Neuronal stem cell (in vitro differentiated cells): ENCODE results near the gene C2orf42.
A peak's percentile ranks its signal among the peaks of the same experiment; 100 is the strongest.
"Not testable (repeated sequence)": the region's sequence is repeated elsewhere in the genome, so short reads cannot be mapped to it uniquely, and the experiment has no call there.

Experiments
- DNase-seq: peaks from one replicate; pipeline ENCODE4 v3.0.0-alpha.2; 2013; ENCODE audit warnings: low spot score
- H2AFZ ChIP-seq: one replicate; pipeline ENCODE4 v1.6.1; 2013; ENCODE audit warnings: mild to moderate bottlenecking, low read length, inconsistent platforms
- H2AK5ac ChIP-seq: 2 replicates; pipeline ENCODE4 v1.6.1; 2013; ENCODE audit warnings: low read depth, mild to moderate bottlenecking, inconsistent platforms, low read length, moderate library complexity, mixed read lengths
- H2BK120ac ChIP-seq: 2 replicates; pipeline ENCODE4 v1.6.1; 2013; ENCODE audit warnings: low read depth, mild to moderate bottlenecking, inconsistent platforms, low read length, moderate library complexity, mixed read lengths
- H2BK12ac ChIP-seq: one replicate; pipeline ENCODE4 v1.6.1; 2013; ENCODE audit warnings: low read length, inconsistent platforms
- H2BK15ac ChIP-seq: 2 replicates; pipeline ENCODE4 v1.6.1; 2013; ENCODE audit warnings: mild to moderate bottlenecking, low read length, inconsistent platforms, mixed read lengths
- H2BK5ac ChIP-seq: one replicate; pipeline ENCODE4 v1.6.1; 2013; ENCODE audit warnings: inconsistent platforms, mild to moderate bottlenecking, low read length, moderate library complexity
- H3K14ac ChIP-seq: one replicate; pipeline ENCODE4 v1.6.1; 2013; ENCODE audit warnings: low read length, inconsistent platforms
- H3K18ac ChIP-seq: 2 replicates; pipeline ENCODE4 v1.6.1; 2013; ENCODE audit warnings: low read length, inconsistent platforms
- H3K23ac ChIP-seq: 2 replicates; pipeline ENCODE4 v1.6.1; 2013; ENCODE audit warnings: low read depth, mild to moderate bottlenecking, mixed read lengths, low read length, inconsistent platforms; ENCODE audit not compliant: poor library complexity
- H3K27ac ChIP-seq: replicated peaks from 3 replicates; pipeline ENCODE4 v1.5.1; 2013; ENCODE audit warnings: low read length, inconsistent platforms
- H3K27me3 ChIP-seq, 3 experiments: 2 replicates each; pipeline ENCODE4 v1.6.1; 2013; ENCODE audit warnings: low read length in 3 of 3, mild to moderate bottlenecking in 2 of 3, inconsistent platforms in 1 of 3, low read depth in 1 of 3, mixed read lengths in 1 of 3, moderate library complexity in 1 of 3; ENCODE audit not compliant: control insufficient read depth in 3 of 3, insufficient read depth in 3 of 3
- H3K36me3 ChIP-seq, 2 donors: replicated peaks in 1 of 2; 2 replicates each; pipeline ENCODE4 v1.6.1; 2013; ENCODE audit warnings: low read length in 2 of 2; ENCODE audit not compliant: control insufficient read depth in 2 of 2, insufficient read depth in 2 of 2
- H3K4ac ChIP-seq: 2 replicates; pipeline ENCODE4 v1.6.1; 2013; ENCODE audit warnings: inconsistent platforms, mild to moderate bottlenecking, low read length, moderate library complexity
- H3K4me1 ChIP-seq, 2 donors: 1 replicate in 1 of 2; 2 replicates in 1 of 2; pipeline ENCODE4 v1.6.1; 2013; ENCODE audit warnings: low read length in 2 of 2, low read depth in 1 of 2; ENCODE audit not compliant: control insufficient read depth in 2 of 2, insufficient read depth in 1 of 2
- H3K4me2 ChIP-seq: one replicate; pipeline ENCODE4 v1.6.1; 2013; ENCODE audit warnings: mild to moderate bottlenecking, low read length, inconsistent platforms; ENCODE audit not compliant: insufficient read depth, poor library complexity, severe bottlenecking
- H3K4me3 ChIP-seq, 2 donors: 2 replicates each; pipeline ENCODE4 v1.5.1; 2013; ENCODE audit warnings: low read length in 2 of 2, mild to moderate bottlenecking in 2 of 2, inconsistent platforms in 1 of 2, moderate library complexity in 1 of 2
- H3K79me1 ChIP-seq: one replicate; pipeline ENCODE4 v1.6.1; 2013; ENCODE audit warnings: low read depth, mild to moderate bottlenecking, inconsistent platforms, low read length, moderate library complexity
- H3K9ac ChIP-seq: one replicate; pipeline ENCODE4 v1.6.1; 2013; ENCODE audit warnings: mild to moderate bottlenecking, low read depth, low read length, inconsistent platforms; ENCODE audit not compliant: poor library complexity
- H3K9me3 ChIP-seq, 2 donors: replicated peaks in 1 of 2; 2 replicates each; pipeline versions ENCODE3 to v1.6.1; 2013; ENCODE audit warnings: low read length in 2 of 2, mild to moderate bottlenecking in 2 of 2, inconsistent platforms in 1 of 2, low read depth in 1 of 2, mixed read lengths in 1 of 2, moderate library complexity in 1 of 2; ENCODE audit not compliant: control insufficient read depth in 2 of 2, insufficient read depth in 1 of 2
- H4K8ac ChIP-seq: one replicate; pipeline ENCODE4 v1.6.1; 2013; ENCODE audit warnings: low read depth, mild to moderate bottlenecking, inconsistent platforms, low read length, moderate library complexity
- H4K91ac ChIP-seq: one replicate; pipeline ENCODE4 v1.6.1; 2013; ENCODE audit warnings: low read length, low read depth, mild to moderate bottlenecking, inconsistent platforms; ENCODE audit not compliant: poor library complexity
- WGBS, 2 donors: extraction: QIAGEN DNeasy Blood & Tissue Kit; methylation state at CpG; one replicate each; pipeline ENCODE4 v1.1.7; 2013; ENCODE audit warnings: missing lambda C conversion rate in 2 of 2, mixed read lengths in 1 of 2; ENCODE audit not compliant: insufficient read length in 2 of 2, insufficient replicate concordance in 1 of 2; ENCODE audit errors: extremely low coverage in 2 of 2; 5-methylcytosine and 5-hydroxymethylcytosine counted together

C2orf42 gene

GRCh38 chr2:70134323-70134983 lies 56.4 kb downstream of the C2orf42 start:
- peaks cover 4 to 10% of the 10 kb centered on the region in 2 donors for H3K4me1 ChIP-seq
- H3K4me2 ChIP-seq, H3K4ac ChIP-seq, H3K4me3 ChIP-seq, H3K9me3 ChIP-seq, H4K8ac ChIP-seq, H3K14ac ChIP-seq, H3K18ac ChIP-seq, H2AFZ ChIP-seq, H3K27ac ChIP-seq, H3K27me3 ChIP-seq, H3K36me3 ChIP-seq, H2AK5ac ChIP-seq, DNase-seq, H2BK15ac ChIP-seq, H2BK5ac ChIP-seq, H3K79me1 ChIP-seq, H3K23ac ChIP-seq, H3K9ac ChIP-seq, H4K91ac ChIP-seq, H2BK120ac ChIP-seq, H2BK12ac ChIP-seq: not testable (repeated sequence)
- no CpG with 5 or more reads among the region's 10 CpGs for WGBS, 2 donors

DNA sequence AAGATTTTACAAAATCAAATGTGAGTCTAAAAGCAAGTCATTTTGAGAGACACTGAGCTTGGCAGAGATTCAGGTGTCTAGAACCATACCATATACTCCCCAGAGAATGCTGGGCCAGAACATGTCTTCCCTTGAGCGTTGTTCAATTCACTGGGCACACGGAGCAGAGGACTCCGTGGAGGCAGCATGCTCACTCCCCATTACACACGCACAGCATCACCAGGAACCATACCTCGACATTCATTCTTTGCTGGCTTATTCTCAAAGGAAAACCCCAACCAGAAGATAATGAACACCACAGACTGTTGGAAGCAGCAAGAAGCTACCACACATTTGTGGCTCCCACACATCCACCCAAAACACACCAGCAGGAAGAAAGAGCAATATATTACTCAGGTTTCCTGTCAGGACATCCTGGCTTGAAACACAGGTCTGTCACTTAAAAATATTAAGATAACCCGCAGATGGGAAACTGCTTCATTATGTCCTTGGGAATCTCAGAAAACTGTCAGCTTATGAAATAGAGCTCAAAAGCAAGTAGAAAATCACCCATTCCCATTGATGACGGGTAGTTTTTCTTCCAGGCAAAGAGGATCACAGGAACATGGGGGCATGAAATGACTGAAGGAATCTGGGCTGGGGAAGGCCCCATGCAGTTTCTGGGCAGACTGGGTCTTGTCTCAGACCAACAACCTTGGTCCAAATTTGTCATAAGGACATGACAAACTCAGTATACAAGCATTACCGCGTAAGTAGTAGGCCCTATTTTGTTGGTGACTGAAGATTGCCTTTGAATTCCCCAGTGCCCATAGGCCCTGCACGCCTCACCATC lies 57.1 kb downstream of the C2orf42 start:
- Histone ChIP-seq H3K36me3 (no peaks in the 10 kb centered on the region), H3K14ac (no peak overlapping the region), H3K9ac (no peak overlapping the region), H3K18ac (no peak overlapping the region), H4K8ac (no peak overlapping the region), H3K79me1 (no peaks in the 10 kb centered on the region), H4K91ac (no peak overlapping the region), H3K4me2 (no peak overlapping the region), H2AFZ (peak overlapping the region; percentile 82), H3K4me1 (peaks cover 4 to 10% of the 10 kb centered on the region in 2 donors), H2AK5ac (no peak overlapping the region), H3K4me3 (no peak overlapping the region), H2BK5ac (no peak overlapping the region), H2BK12ac (no peak overlapping the region), H3K23ac (no peak overlapping the region), H3K4ac (no peak overlapping the region), H2BK120ac (no peak overlapping the region), H3K9me3 (no peaks in the 10 kb centered on the region), H3K27me3 (no peaks in the 10 kb centered on the region), H2BK15ac (no peak overlapping the region), H3K27ac (no peak overlapping the region)
- WGBS, 2 donors = no CpG with 5 or more reads among the region's 10 CpGs
- no peak for DNase-seq

DNA sequence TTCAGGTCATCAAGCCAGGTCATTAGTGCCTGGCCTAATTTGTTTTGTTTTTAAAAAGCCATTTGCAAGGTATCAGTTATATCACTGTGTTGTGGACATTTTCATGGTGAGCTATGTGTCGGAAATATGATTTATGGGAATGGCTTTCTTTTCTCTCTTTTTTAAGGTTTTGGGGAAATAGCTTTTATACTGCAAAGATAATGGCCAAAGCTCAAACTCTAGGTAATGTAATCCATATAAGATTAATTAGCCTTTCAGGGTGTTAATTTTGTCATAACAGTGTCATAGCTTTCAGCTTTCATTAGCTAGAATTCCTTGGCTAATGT lies 57.7 kb downstream of the C2orf42 start:
- H2BK15ac ChIP-seq = no peak overlapping the region
- no peaks in the 10 kb centered on the region for H3K79me1 ChIP-seq
- no peak overlapping the region for H3K23ac ChIP-seq
- H3K9ac ChIP-seq = no peak overlapping the region
- H3K9me3 ChIP-seq = no peaks in the 10 kb centered on the region
- H3K4me1 ChIP-seq = peaks cover 4 to 10% of the 10 kb centered on the region in 2 donors
- H2BK5ac ChIP-seq = no peak overlapping the region
- peak overlapping the region; percentile 82 for H2AFZ ChIP-seq
- no peak overlapping the region for H3K27ac ChIP-seq
- H4K8ac ChIP-seq = no peak overlapping the region
- no peak overlapping the region for H4K91ac ChIP-seq
- H3K27me3 ChIP-seq = no peaks in the 10 kb centered on the region
- no peak overlapping the region for H2BK120ac ChIP-seq
- H3K4me2 ChIP-seq = no peak overlapping the region
- H3K14ac ChIP-seq = no peak overlapping the region
- DNase-seq = no peak
- H3K36me3 ChIP-seq = no peaks in the 10 kb centered on the region
- H3K18ac ChIP-seq = no peak overlapping the region
- H2AK5ac ChIP-seq = no peak overlapping the region
- H3K4ac ChIP-seq = no peak overlapping the region
- WGBS, 2 donors = no CpG with 5 or more reads among the region's 1 CpG
- H2BK12ac ChIP-seq = no peak overlapping the region
- no peak overlapping the region for H3K4me3 ChIP-seq

- Histone ChIP-seq H3K4me2 (no peak overlapping the region), H3K36me3 (no peaks in the 10 kb centered on the region), H3K27ac (peak overlapping the region; percentile 10), H2BK15ac (no peak overlapping the region), H2BK120ac (no peak overlapping the region), H3K14ac (no peak overlapping the region), H3K9ac (no peak overlapping the region), H3K4me3 (no peak overlapping the region), H2BK12ac (no peak overlapping the region), H4K91ac (no peak overlapping the region), H3K79me1 (no peaks in the 10 kb centered on the region), H3K23ac (no peak overlapping the region), H2BK5ac (no peak overlapping the region), H2AK5ac (no peak overlapping the region), H2AFZ (peak overlapping the region; percentile 82), H3K18ac (no peak overlapping the region), H4K8ac (no peak overlapping the region), H3K27me3 (no peaks in the 10 kb centered on the region), H3K4me1 (peaks cover 6 to 10% of the 10 kb centered on the region in 2 donors), H3K9me3 (no peaks in the 10 kb centered on the region), H3K4ac (no peak overlapping the region)
- no CpG with 5 or more reads among the region's 8 CpGs for WGBS, 2 donors
- DNase-seq = no peak
These were observed 58.3 kb downstream of the C2orf42 start for GRCh38 chr2:70132244-70133126.
